ENCODE data around the gene ASCL3.

Gene ASCL3

DNA sequence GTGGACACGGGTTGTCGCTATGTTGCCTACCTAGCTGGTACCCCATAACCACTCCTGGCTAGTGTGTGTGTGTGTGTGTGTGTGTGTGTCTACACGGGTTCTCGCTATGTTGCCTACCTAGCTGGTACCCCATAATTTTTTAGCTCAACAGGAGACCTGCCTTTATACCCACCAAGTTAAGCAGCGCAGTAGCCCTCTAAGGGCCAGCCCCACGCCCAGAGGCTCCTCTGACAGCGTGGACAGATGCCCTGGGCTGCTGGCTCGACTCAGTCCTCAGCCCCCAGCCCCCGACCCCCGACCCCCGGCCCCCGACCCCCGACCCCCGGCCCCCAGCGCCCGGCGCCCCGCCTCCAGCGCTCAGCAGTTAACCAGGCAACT lies 32.2 kb downstream of the ASCL3 start:
- Histone ChIP-seq H3K36me3 (ENCODE audit: low read length) (no peaks in the 10 kb centered on the region), H3K9me3 (ENCODE audit: insufficient read depth, low read length) (no peaks in the 10 kb centered on the region), H3K9me2 (replicated peaks; ENCODE audit: insufficient read depth, low read length) (no peaks in the 10 kb centered on the region), H3K4me2 (ENCODE audit: low read depth, low read length, poor library complexity, severe bottlenecking) (peak overlapping the region; percentile 50), H3K27me3 (ENCODE audit: low read length) (no peaks in the 10 kb centered on the region), H3K27ac (ENCODE audit: low read depth, low read length) (no peak overlapping the region), H3K9ac (ENCODE audit: low read length) (peak overlapping the region; percentile 65), H3K79me2 (ENCODE audit: insufficient read depth, low read length) (no peaks in the 10 kb centered on the region), H4K20me1 (ENCODE audit: low read depth, low read length) (no peaks in the 10 kb centered on the region), H3F3A (ENCODE audit: insufficient read depth) (peaks cover 10% of the 10 kb centered on the region), H2AFZ (ENCODE audit: low read depth, low read length, severe bottlenecking) (no peak overlapping the region), H3K4me3 (ENCODE audit: insufficient read depth, low read length, poor library complexity, severe bottlenecking) (peak overlapping the region; percentile 58)
- TF ChIP-seq, protein P1, sequence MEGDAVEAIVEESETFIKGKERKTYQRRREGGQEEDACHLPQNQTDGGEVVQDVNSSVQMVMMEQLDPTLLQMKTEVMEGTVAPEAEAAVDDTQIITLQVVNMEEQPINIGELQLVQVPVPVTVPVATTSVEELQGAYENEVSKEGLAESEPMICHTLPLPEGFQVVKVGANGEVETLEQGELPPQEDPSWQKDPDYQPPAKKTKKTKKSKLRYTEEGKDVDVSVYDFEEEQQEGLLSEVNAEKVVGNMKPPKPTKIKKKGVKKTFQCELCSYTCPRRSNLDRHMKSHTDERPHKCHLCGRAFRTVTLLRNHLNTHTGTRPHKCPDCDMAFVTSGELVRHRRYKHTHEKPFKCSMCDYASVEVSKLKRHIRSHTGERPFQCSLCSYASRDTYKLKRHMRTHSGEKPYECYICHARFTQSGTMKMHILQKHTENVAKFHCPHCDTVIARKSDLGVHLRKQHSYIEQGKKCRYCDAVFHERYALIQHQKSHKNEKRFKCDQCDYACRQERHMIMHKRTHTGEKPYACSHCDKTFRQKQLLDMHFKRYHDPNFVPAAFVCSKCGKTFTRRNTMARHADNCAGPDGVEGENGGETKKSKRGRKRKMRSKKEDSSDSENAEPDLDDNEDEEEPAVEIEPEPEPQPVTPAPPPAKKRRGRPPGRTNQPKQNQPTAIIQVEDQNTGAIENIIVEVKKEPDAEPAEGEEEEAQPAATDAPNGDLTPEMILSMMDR (IDR thresholded peaks at IDR 0.05; ENCODE audit: insufficient read depth, low read length, poor library complexity, severe bottlenecking): no peak
- TF ChIP-seq EZH2phosphoT487 (conservative IDR thresholded peaks at IDR 0.05; ENCODE audit: low read length): no peak

DNA sequence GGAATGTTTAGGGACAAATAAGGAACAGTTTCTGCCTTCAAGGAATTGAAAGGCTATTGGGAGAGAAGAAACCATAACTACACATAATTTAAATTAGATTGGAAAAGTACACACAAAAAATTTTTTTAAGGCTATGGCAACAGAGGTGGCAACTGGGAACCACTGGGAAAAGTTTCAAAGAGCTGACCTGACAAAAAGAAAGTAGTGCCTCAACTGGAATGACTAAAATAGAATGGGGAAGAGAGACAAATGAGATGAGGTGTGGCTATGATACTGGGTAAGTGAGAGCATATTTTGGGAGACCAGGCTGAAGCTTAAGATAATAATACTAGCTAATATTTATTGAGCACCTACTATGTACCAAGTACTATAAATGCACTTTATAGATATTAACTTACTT lies 34.7 kb downstream of the ASCL3 start:
- Histone ChIP-seq H3K4me2 (ENCODE audit: low read depth, low read length, poor library complexity, severe bottlenecking) (no peak overlapping the region), H3F3A (ENCODE audit: insufficient read depth) (peaks cover 5% of the 10 kb centered on the region; the same call in 1 of the 2 replicates), H3K9me3 (ENCODE audit: insufficient read depth, low read length) (no peaks in the 10 kb centered on the region), H3K9ac (ENCODE audit: low read length) (no peak overlapping the region), H3K36me3 (ENCODE audit: low read length) (no peaks in the 10 kb centered on the region), H3K27ac (ENCODE audit: low read depth, low read length) (no peak overlapping the region), H3K27me3 (ENCODE audit: low read length) (no peaks in the 10 kb centered on the region), H3K79me2 (ENCODE audit: insufficient read depth, low read length) (no peaks in the 10 kb centered on the region), H4K20me1 (ENCODE audit: low read depth, low read length) (no peaks in the 10 kb centered on the region), H3K4me3 (ENCODE audit: insufficient read depth, low read length, poor library complexity, severe bottlenecking) (no peak overlapping the region), H2AFZ (ENCODE audit: low read depth, low read length, severe bottlenecking) (no peak overlapping the region), H3K9me2 (replicated peaks; ENCODE audit: insufficient read depth, low read length) (no peaks in the 10 kb centered on the region)
- TF ChIP-seq EZH2phosphoT487 (conservative IDR thresholded peaks at IDR 0.05; ENCODE audit: low read length): no peak
- TF ChIP-seq, protein P1 (IDR thresholded peaks at IDR 0.05; ENCODE audit: insufficient read depth, low read length, poor library complexity, severe bottlenecking): no peak

DNA sequence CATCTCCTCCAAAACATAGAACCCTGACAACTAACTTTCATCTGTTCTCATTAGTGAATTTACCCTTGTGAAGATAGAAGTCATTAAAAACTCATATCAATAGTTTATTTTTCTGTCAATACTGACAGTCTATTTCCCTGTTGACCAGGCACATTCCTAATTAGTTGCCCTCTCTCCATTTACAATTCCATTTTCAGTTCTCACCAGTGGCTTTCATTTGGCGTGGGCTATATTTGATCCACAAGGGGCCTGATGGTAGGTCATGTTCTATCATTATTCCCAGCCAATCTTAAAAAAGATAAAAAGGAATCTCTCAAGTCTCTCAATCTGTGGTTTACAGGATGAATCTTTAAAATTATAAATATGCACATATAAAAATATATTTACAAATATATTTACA lies 35.7 kb downstream of the ASCL3 start:
- Histone ChIP-seq H3K4me3 (ENCODE audit: insufficient read depth, low read length, poor library complexity, severe bottlenecking) (no peak overlapping the region), H3K4me2 (ENCODE audit: low read depth, low read length, poor library complexity, severe bottlenecking) (no peak overlapping the region), H3K27me3 (ENCODE audit: low read length) (no peaks in the 10 kb centered on the region), H3K36me3 (ENCODE audit: low read length) (no peaks in the 10 kb centered on the region), H3K27ac (ENCODE audit: low read depth, low read length) (no peak overlapping the region), H2AFZ (ENCODE audit: low read depth, low read length, severe bottlenecking) (no peak overlapping the region), H3K9me2 (replicated peaks; ENCODE audit: insufficient read depth, low read length) (no peaks in the 10 kb centered on the region), H3K9me3 (ENCODE audit: insufficient read depth, low read length) (no peaks in the 10 kb centered on the region), H3K9ac (ENCODE audit: low read length) (no peak overlapping the region), H3F3A (ENCODE audit: insufficient read depth) (peaks cover 1% of the 10 kb centered on the region; the same call in 1 of the 2 replicates), H4K20me1 (ENCODE audit: low read depth, low read length) (no peaks in the 10 kb centered on the region), H3K79me2 (ENCODE audit: insufficient read depth, low read length) (no peaks in the 10 kb centered on the region)
- no peak for TF ChIP-seq EZH2phosphoT487 (conservative IDR thresholded peaks at IDR 0.05; ENCODE audit: low read length)
- TF ChIP-seq, protein P1 (IDR thresholded peaks at IDR 0.05; ENCODE audit: insufficient read depth, low read length, poor library complexity, severe bottlenecking): no peak
